ENCODE results near the gene SEPTIN10. TPM values are rescaled to one million over a fixed set of nuclear protein-coding genes. Genes with fewer than 3 reads are reported as not detected.

SEPTIN10 gene
- total RNA-seq, 1 experiment from 2014 or later, result 100.0 TPM

GRCh38 chr2:109517118-109517889 is 96.5 kb downstream of the SEPTIN10 start:
- intact Hi-C loops (cut with micrococcal nuclease; ENCODE audit: unreplicated experiment) (no loop called here), in situ Hi-C loops (cut with HindIII; ENCODE audit: low pct_unique_long_range_greater_than_20kb, low sequenced_read_pairs) (no loop called here)
- CTCF ChIA-PET, result no interaction called here
- POLR2A ChIA-PET, result no interaction called here
- no peak overlapping the region for H3K27ac ChIP-seq (ENCODE audit: low read length)
- no peaks in the 10 kb centered on the region for H3K27me3 ChIP-seq (ENCODE audit: control insufficient read depth, insufficient read depth, low read length)
- no peak overlapping the region for H3K4me3 ChIP-seq (ENCODE audit: low read depth in 2 of 2, low read length in 2 of 2)
- no peak for DNase-seq (ENCODE audit: low read depth, low spot score)
- H3K9me3 ChIP-seq (ENCODE audit: control insufficient read depth, insufficient read depth, low read depth, low read length), result no peaks in the 10 kb centered on the region
- TF ChIP-seq POLR2AphosphoS5 (IDR thresholded peaks at IDR 0.05; ENCODE audit: low read depth, low read length), result no peak
- no peak for TF ChIP-seq CTCF (IDR thresholded peaks at IDR 0.05)
- TF ChIP-seq REST (IDR thresholded peaks at IDR 0.05; ENCODE audit: insufficient read depth in 1 of 2, low read depth in 2 of 2, low read length in 1 of 2), result no peak
- TF ChIP-seq TCF7L2 (IDR thresholded peaks at IDR 0.05; ENCODE audit: low read depth, low read length), result no peak
- no peak for TF ChIP-seq SIN3A (IDR thresholded peaks at IDR 0.05; ENCODE audit: borderline replicate concordance, insufficient read depth, low read depth, low read length)
- BruUV-seq (replicated peaks), result no TSS peak
- ATAC-seq, result no peak
- H3K4me1 ChIP-seq (ENCODE audit: control insufficient read depth, insufficient read depth, low read length), result peaks cover 6% of the 10 kb centered on the region
- H3K36me3 ChIP-seq (ENCODE audit: control insufficient read depth, insufficient read depth, low read length), result no peaks in the 10 kb centered on the region

GRCh38 chr2:109516445-109517117 is 97.2 kb downstream of the SEPTIN10 start:
- Histone ChIP-seq H3K36me3 (ENCODE audit: control insufficient read depth, insufficient read depth, low read length) (no peaks in the 10 kb centered on the region), H3K4me1 (ENCODE audit: control insufficient read depth, insufficient read depth, low read length) (peaks cover 6% of the 10 kb centered on the region), H3K27me3 (ENCODE audit: control insufficient read depth, insufficient read depth, low read length) (no peaks in the 10 kb centered on the region), H3K4me3 (ENCODE audit: low read depth in 2 of 2, low read length in 2 of 2) (no peak overlapping the region), H3K9me3 (ENCODE audit: control insufficient read depth, insufficient read depth, low read depth, low read length) (no peaks in the 10 kb centered on the region), H3K27ac (ENCODE audit: low read length) (no peak overlapping the region)
- in situ Hi-C loops (cut with HindIII; ENCODE audit: low pct_unique_long_range_greater_than_20kb, low sequenced_read_pairs) (no loop called here), intact Hi-C loops (cut with micrococcal nuclease; ENCODE audit: unreplicated experiment) (no loop called here)
- BruUV-seq (replicated peaks), result no TSS peak
- DNase-seq (ENCODE audit: low read depth, low spot score) (no peak), ATAC-seq (peak; percentile 97)
- ChIA-PET CTCF (no interaction called here), POLR2A (no interaction called here)
- TF ChIP-seq POLR2AphosphoS5 (IDR thresholded peaks at IDR 0.05; ENCODE audit: low read depth, low read length) (no peak), TCF7L2 (IDR thresholded peaks at IDR 0.05; ENCODE audit: low read depth, low read length) (no peak), SIN3A (IDR thresholded peaks at IDR 0.05; ENCODE audit: borderline replicate concordance, insufficient read depth, low read depth, low read length) (no peak), REST (IDR thresholded peaks at IDR 0.05; ENCODE audit: insufficient read depth in 1 of 2, low read depth in 2 of 2, low read length in 1 of 2) (no peak), CTCF (IDR thresholded peaks at IDR 0.05) (peak; percentile 98)
